ENCODE data around the gene GABRD.

DNA sequence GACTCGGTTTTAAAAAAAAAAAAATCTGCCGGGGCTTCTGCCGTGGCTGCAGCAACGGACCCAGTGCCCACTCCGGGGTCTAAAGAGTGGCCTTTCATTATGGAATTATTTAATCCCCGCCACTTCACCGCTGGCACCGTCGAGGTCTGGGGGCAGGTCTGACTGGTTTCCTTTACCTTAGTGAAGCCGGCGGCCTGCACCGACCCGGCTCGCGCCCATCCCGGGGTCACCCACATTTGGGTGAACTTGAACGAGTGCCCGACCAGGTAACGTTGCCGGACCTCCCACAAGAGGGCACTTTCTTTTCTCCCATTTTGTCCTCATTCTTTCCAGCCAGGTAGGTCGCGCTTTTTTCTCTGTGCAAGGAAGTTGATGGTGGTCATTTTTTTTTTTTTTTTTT, 35.4 kb downstream of the GABRD start:
- TF ChIP-seq CTCF (IDR thresholded peaks at IDR 0.05) (no peak), POLR2A (IDR thresholded peaks at IDR 0.05) (no peak)
